Lower leg skin (tissue), 3 donors: ENCODE results near the gene IQCK.

ENCODE experiments used
- POLR2A ChIP-seq, 2 donors: fragments of 450-650 bp; IDR thresholded peaks; one replicate each; pipeline ENCODE4 v1.6.1; 2016 to 2017; ENCODE audit warnings: antibody characterized with exemption in 2 of 2, mild to moderate bottlenecking in 1 of 2, moderate library complexity in 1 of 2
- TF ChIP-seq, protein P1 (sequence below), 3 donors: fragments of 450-650 bp; IDR thresholded peaks; one replicate each; pipeline ENCODE4 v1.5.1; 2016; ENCODE audit warnings: antibody characterized with exemption in 3 of 3, mild to moderate bottlenecking in 3 of 3, moderate library complexity in 2 of 3

DNA sequence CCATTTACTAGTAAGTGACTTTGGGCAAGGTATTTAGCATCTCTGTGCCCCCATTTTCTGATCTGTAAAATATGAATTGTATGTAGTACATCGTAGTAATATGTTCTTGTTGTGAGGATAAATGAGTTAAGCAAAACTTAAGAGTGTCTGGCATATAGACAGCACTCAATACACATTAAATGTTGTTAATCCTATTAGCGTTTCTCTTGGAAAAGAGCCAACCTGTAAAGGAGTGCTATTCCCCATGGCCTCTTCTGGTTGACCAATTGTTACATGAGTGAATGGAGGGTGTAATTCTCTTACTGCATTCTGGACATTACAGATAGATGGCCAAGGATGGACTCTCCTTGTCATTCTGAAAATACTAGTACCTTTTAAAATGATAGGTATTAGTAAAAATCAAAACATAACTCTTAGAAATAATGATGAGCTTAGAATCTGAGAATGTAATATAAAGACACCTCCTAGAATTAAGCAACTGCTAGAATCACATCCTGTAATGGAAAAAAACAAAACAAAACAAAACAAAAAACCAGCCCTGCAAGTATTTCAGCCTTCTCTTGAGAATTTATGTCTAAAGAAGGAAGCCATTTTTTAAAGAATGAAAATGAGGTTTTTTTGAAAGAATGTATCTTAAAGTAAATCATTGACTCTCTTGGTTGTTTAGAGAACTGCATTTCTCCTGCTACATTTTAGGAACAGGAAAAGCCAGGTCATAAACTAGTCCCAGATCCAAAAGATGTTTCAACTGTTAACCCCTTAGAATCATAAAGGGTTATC lies 30.5 kb downstream of the IQCK start:
- TF ChIP-seq, protein P1, sequence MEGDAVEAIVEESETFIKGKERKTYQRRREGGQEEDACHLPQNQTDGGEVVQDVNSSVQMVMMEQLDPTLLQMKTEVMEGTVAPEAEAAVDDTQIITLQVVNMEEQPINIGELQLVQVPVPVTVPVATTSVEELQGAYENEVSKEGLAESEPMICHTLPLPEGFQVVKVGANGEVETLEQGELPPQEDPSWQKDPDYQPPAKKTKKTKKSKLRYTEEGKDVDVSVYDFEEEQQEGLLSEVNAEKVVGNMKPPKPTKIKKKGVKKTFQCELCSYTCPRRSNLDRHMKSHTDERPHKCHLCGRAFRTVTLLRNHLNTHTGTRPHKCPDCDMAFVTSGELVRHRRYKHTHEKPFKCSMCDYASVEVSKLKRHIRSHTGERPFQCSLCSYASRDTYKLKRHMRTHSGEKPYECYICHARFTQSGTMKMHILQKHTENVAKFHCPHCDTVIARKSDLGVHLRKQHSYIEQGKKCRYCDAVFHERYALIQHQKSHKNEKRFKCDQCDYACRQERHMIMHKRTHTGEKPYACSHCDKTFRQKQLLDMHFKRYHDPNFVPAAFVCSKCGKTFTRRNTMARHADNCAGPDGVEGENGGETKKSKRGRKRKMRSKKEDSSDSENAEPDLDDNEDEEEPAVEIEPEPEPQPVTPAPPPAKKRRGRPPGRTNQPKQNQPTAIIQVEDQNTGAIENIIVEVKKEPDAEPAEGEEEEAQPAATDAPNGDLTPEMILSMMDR (IDR thresholded peaks at IDR 0.05): no peak
- TF ChIP-seq POLR2A (IDR thresholded peaks at IDR 0.05): no peak
